HCT116 (cell line): ENCODE results near the gene RFX8. TPM values are rescaled to one million over a fixed set of nuclear protein-coding genes. Genes with fewer than 3 reads are reported as not detected.

Experiments
- ATAC-seq: fragments of 200-7000 bp; cut with Tn5 transposase; 2 replicates; pipeline ENCODE4 v1.9.1; 2020; ENCODE audit warnings: mild to moderate bottlenecking, moderate library complexity
- BruUV-seq: library from RNA; stranded (reverse); fragments of 400-500 nt; replicated peaks from 2 replicates; lab custom pipeline; 2021; lab: Mats Ljungman, UMichigan
- CTCF ChIA-PET: fragments of 300-600 bp; sonication (Branson Sonifier 250); formaldehyde crosslinking; loops from one replicate; lab custom pipeline; 2021; ENCODE audit warnings: antibody characterized with exemption; lab: Charles Lee
- POLR2A ChIA-PET: fragments of 300-600, 350-600 bp; sonication (Branson Sonifier 250); formaldehyde crosslinking; loops from one replicate; lab custom pipeline; 2021; ENCODE audit warnings: antibody characterized with exemption; lab: Charles Lee
- RAD21 ChIA-PET, 2 experiments: fragments of 300-600 bp; sonication (Branson Sonifier 250); formaldehyde crosslinking; loops; one replicate each; lab custom pipeline; 2023; ENCODE audit warnings: low total read pairs in 2 of 2; ENCODE audit not compliant: uncharacterized antibody in 2 of 2, unreplicated experiment in 2 of 2, low non-redundant PET in 1 of 2; lab: Charles Lee
- DNase-seq: peaks from one replicate; pipeline ENCODE4 v3.0.0-alpha.2; 2010; ENCODE audit warnings: low read depth, low spot score
- H2AFZ ChIP-seq: fragments of 200-600 bp; shearing (Covaris generic), sonication (generic); 2 replicates; pipeline ENCODE4 v1.6.1; 2017; ENCODE audit warnings: low read depth, mixed run types, mixed read lengths, antibody characterized with exemption, low read length; ENCODE audit not compliant: poor library complexity, severe bottlenecking
- H3K27ac ChIP-seq: 2 replicates; pipeline ENCODE4 v1.5.1; 2012; ENCODE audit warnings: low read depth, low read length
- H3K27me3 ChIP-seq: fragments of 200-600 bp; sonication (generic); 2 replicates; pipeline ENCODE4 v1.6.1; 2016; ENCODE audit warnings: mixed run types, low read length, mixed read lengths; ENCODE audit not compliant: insufficient read depth
- H3K36me3 ChIP-seq, 2 experiments: fragments of 200-500 bp in 1 of 2; fragments of 200-600 bp in 1 of 2; sonication (Bioruptor generic) in 1 of 2; sonication (generic) in 1 of 2; 2 replicates each; pipeline versions ENCODE4 v1.5.1 to v1.6.1; 2014 to 2016; ENCODE audit warnings: low read length in 2 of 2, inconsistent platforms in 1 of 2, mixed read lengths in 1 of 2, mixed run types in 1 of 2; ENCODE audit not compliant: insufficient read depth in 2 of 2, control insufficient read depth in 1 of 2
- H3K4me1 ChIP-seq, 2 experiments: fragments of 200-600 bp in 1 of 2; sonication (generic) in 1 of 2; 2 replicates each; pipeline versions ENCODE4 v1.5.1 to v1.6.1; 2012 to 2017; ENCODE audit warnings: low read length in 2 of 2, inconsistent platforms in 1 of 2, mild to moderate bottlenecking in 1 of 2, mixed read lengths in 1 of 2, mixed run types in 1 of 2, moderate library complexity in 1 of 2; ENCODE audit not compliant: insufficient read depth in 2 of 2, control insufficient read depth in 1 of 2
- H3K4me2 ChIP-seq: fragments of 200-600 bp; sonication (generic); 2 replicates; pipeline ENCODE4 v1.6.1; 2017; ENCODE audit warnings: mixed run types, low read length, mixed read lengths
- H3K4me3 ChIP-seq, 2 experiments: fragments of 200-600 bp in 1 of 2; sonication (generic) in 1 of 2; replicated peaks in 1 of 2; 2 replicates each; pipeline ENCODE4 v1.5.1; 2011 to 2016; ENCODE audit warnings: low read length in 2 of 2, control low read depth in 1 of 2, low read depth in 1 of 2, mild to moderate bottlenecking in 1 of 2, mixed read lengths in 1 of 2, mixed run types in 1 of 2
- H3K79me2 ChIP-seq: fragments of 200-600 bp; sonication (generic); 2 replicates; pipeline ENCODE4 v1.6.1; 2017; ENCODE audit warnings: mild to moderate bottlenecking, mixed run types, low read length, moderate library complexity, mixed read lengths; ENCODE audit not compliant: insufficient read depth
- H3K9ac ChIP-seq: fragments of 200-600 bp; sonication (generic); 2 replicates; pipeline ENCODE4 v1.6.1; 2016; ENCODE audit warnings: low read length, mixed read lengths
- H3K9me2 ChIP-seq: fragments of 200-600 bp; sonication (generic), shearing (Covaris generic); 2 replicates; pipeline ENCODE4 v1.6.1; 2017; ENCODE audit warnings: mixed run types, mild to moderate bottlenecking, moderate library complexity; ENCODE audit not compliant: insufficient read depth
- H3K9me3 ChIP-seq, 2 experiments: fragments of 200-500 bp in 1 of 2; fragments of 200-600 bp in 1 of 2; sonication (Bioruptor generic) in 1 of 2; sonication (generic) in 1 of 2; 2 replicates each; pipeline ENCODE4 v1.6.1; 2014 to 2017; ENCODE audit warnings: low read length in 2 of 2, mixed read lengths in 2 of 2, inconsistent platforms in 1 of 2, low read depth in 1 of 2, mild to moderate bottlenecking in 1 of 2, mixed run types in 1 of 2, moderate library complexity in 1 of 2; ENCODE audit not compliant: control insufficient read depth in 1 of 2, insufficient read depth in 1 of 2
- H4K20me1 ChIP-seq: fragments of 200-600 bp; sonication (generic), shearing (Covaris generic); 2 replicates; pipeline ENCODE4 v1.6.1; 2017; ENCODE audit warnings: mixed run types, mild to moderate bottlenecking, moderate library complexity; ENCODE audit not compliant: insufficient read depth
- CBX3 ChIP-seq: IDR thresholded peaks from 2 replicates; pipeline ENCODE4 v1.6.1; 2012; ENCODE audit warnings: low read depth
- CEBPB ChIP-seq: IDR thresholded peaks from 2 replicates; pipeline ENCODE4 v1.6.1; 2012; ENCODE audit warnings: low read depth
- CTCF ChIP-seq, 3 experiments: fragments of 200-600 bp in 1 of 3; sonication (generic) in 1 of 3; IDR thresholded peaks in 2 of 3; conservative IDR thresholded peaks in 1 of 3; 2 replicates each; pipeline ENCODE4 v1.5.1; 2012 to 2017; ENCODE audit warnings: low read depth in 2 of 3, low read length in 2 of 3, antibody characterized with exemption in 1 of 3, borderline replicate concordance in 1 of 3, control low read depth in 1 of 3, mild to moderate bottlenecking in 1 of 3, mixed read lengths in 1 of 3, mixed run types in 1 of 3, moderate library complexity in 1 of 3; ENCODE audit not compliant: insufficient read depth in 1 of 3
- EGR1 ChIP-seq: IDR thresholded peaks from 2 replicates; pipeline ENCODE4 v1.6.1; 2012; ENCODE audit warnings: low read depth
- ELF1 ChIP-seq: IDR thresholded peaks from 2 replicates; pipeline ENCODE4 v1.6.1; 2012; ENCODE audit warnings: low read depth, borderline replicate concordance
- EZH2 ChIP-seq: fragments of 200-600 bp; sonication (generic); IDR thresholded peaks from 2 replicates; pipeline ENCODE4 v1.6.1; 2017; ENCODE audit warnings: antibody characterized with exemption, mixed run types
- EZH2phosphoT487 ChIP-seq: fragments of 200-600 bp; IDR thresholded peaks from 2 replicates; pipeline ENCODE4 v1.6.1; 2018; ENCODE audit warnings: antibody characterized with exemption, borderline replicate concordance
- JUND ChIP-seq: IDR thresholded peaks from 2 replicates; pipeline ENCODE4 v1.6.1; 2012
- POLR2A ChIP-seq: IDR thresholded peaks from 2 replicates; pipeline ENCODE4 v1.7.0; 2011; ENCODE audit warnings: borderline replicate concordance; ENCODE audit not compliant: insufficient read depth, insufficient read length; ENCODE audit errors: extremely low read depth
- POLR2AphosphoS5 ChIP-seq: IDR thresholded peaks from 2 replicates; pipeline ENCODE4 v1.6.1; 2011; ENCODE audit warnings: mild to moderate bottlenecking, low read depth, low read length, moderate library complexity
- RAD21 ChIP-seq: IDR thresholded peaks from 2 replicates; pipeline ENCODE4 v1.6.1; 2012; ENCODE audit warnings: low read depth, mild to moderate bottlenecking
- REST ChIP-seq: IDR thresholded peaks from 2 replicates; pipeline ENCODE4 v1.6.1; 2012; ENCODE audit warnings: low read depth
- SIN3A ChIP-seq: IDR thresholded peaks from 2 replicates; pipeline ENCODE4 v1.6.1; 2012; ENCODE audit warnings: low read depth
- SRF ChIP-seq: IDR thresholded peaks from 2 replicates; pipeline ENCODE4 v1.6.1; 2012; ENCODE audit warnings: low read depth
- TCF7L2 ChIP-seq: IDR thresholded peaks from 2 replicates; pipeline ENCODE4 v1.7.0; 2011; ENCODE audit warnings: borderline replicate concordance, inconsistent platforms; ENCODE audit not compliant: insufficient read depth, insufficient read length; ENCODE audit errors: extremely low read depth
- ZNF274 ChIP-seq: fragments of 200-500 bp; sonication (Bioruptor generic); IDR thresholded peaks from 2 replicates; pipeline ENCODE4 v1.6.1; 2014; ENCODE audit warnings: mild to moderate bottlenecking, low read depth, low read length, inconsistent platforms
- intact Hi-C: fragments of 100-400 bp; cut with micrococcal nuclease; formaldehyde crosslinking; loops from 2 replicates; pipeline ENCODE4 v1.10.0; 2022
- total RNA-seq: library from RNA; stranded (reverse); gene quantifications from one replicate; pipeline ENCODE4 v1.2.1, GENCODE V29; 2021; ENCODE audit not compliant: unreplicated experiment
- TF ChIP-seq, protein P1 (sequence below): IDR thresholded peaks from 2 replicates; pipeline ENCODE4 v1.6.1; 2012
- TF ChIP-seq, protein P2 (sequence below): IDR thresholded peaks from 2 replicates; pipeline ENCODE4 v1.6.1; 2012
- TF ChIP-seq, protein P3 (sequence below): IDR thresholded peaks from 2 replicates; pipeline ENCODE4 v1.6.1; 2011; ENCODE audit warnings: mild to moderate bottlenecking, low read length, moderate library complexity; ENCODE audit not compliant: insufficient replicate concordance; ENCODE audit errors: extremely low read depth

RFX8 gene
- total RNA-seq, 1 experiment from 2014 or later = not detected

DNA sequence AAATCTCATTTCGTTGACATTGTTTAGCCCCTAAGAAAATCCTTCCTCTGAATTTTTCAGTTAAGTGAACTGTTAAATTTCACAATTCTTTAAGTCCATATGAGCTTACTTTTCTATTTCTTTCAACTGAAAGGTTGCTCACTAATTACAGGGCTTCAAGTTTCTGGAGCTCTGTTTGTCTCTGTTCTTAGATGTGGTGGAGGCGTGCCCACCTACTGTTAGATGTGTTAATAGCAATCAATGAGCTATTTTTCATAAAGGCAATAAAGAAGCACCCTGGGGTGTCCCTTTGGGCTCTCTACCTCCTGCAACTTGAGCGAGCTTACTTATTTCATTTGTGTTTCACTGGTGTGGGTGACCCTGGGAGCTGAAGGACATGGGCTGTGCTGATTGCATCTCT lies 112.6 kb downstream of the RFX8 start:
- ChIA-PET POLR2A (no interaction called here), RAD21 (no interaction called here), CTCF (interaction anchor here (1.0 to 2.5 kb wide), 2 partner anchors 20 to 25 kb away, joined by 4 to 14 read pairs; partner anchors contain the start of gene CREG2)
- H3K4me3 ChIP-seq = no peak overlapping the region
- H3K36me3 ChIP-seq = no peaks in the 10 kb centered on the region
- intact Hi-C loops = no loop called here
- no peaks in the 10 kb centered on the region for H4K20me1 ChIP-seq
- no peak overlapping the region for H3K27ac ChIP-seq
- H3K9ac ChIP-seq = no peak overlapping the region
- H3K27me3 ChIP-seq = no peaks in the 10 kb centered on the region
- ATAC-seq (peak; percentile 31), DNase-seq (no peak)
- H2AFZ ChIP-seq = peak overlapping the region; percentile 19
- no peaks in the 10 kb centered on the region for H3K9me3 ChIP-seq
- H3K9me2 ChIP-seq = no peaks in the 10 kb centered on the region
- H3K4me2 ChIP-seq = peak overlapping the region; percentile 68
- peaks cover 39 to 47% of the 10 kb centered on the region in 2 experiments for H3K4me1 ChIP-seq
- TF ChIP-seq RAD21 = no peak
- no peak for TF ChIP-seq EZH2
- TF ChIP-seq CEBPB = no peak
- TF ChIP-seq, protein P1, sequence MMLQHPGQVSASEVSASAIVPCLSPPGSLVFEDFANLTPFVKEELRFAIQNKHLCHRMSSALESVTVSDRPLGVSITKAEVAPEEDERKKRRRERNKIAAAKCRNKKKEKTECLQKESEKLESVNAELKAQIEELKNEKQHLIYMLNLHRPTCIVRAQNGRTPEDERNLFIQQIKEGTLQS = no peak
- no peak for TF ChIP-seq EZH2phosphoT487
- no peak for TF ChIP-seq ZNF274
- TF ChIP-seq REST = no peak
- TF ChIP-seq CTCF (IDR thresholded peaks at IDR 0.05 in 2 of 3, conservative IDR thresholded peaks at IDR 0.05 in 1 of 3; ENCODE audit: borderline replicate concordance in 1 of 3, insufficient read depth in 1 of 3, low read depth in 2 of 3, low read length in 2 of 3) = no peak
- TF ChIP-seq EGR1 = no peak
- no peak for TF ChIP-seq CBX3
- no peak for TF ChIP-seq POLR2A
- no peak for TF ChIP-seq SRF
- TF ChIP-seq SIN3A = no peak
- TF ChIP-seq, protein P2, sequence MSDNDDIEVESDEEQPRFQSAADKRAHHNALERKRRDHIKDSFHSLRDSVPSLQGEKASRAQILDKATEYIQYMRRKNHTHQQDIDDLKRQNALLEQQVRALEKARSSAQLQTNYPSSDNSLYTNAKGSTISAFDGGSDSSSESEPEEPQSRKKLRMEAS = no peak
- TF ChIP-seq TCF7L2 = no peak
- TF ChIP-seq JUND = no peak
- TF ChIP-seq, protein P3, sequence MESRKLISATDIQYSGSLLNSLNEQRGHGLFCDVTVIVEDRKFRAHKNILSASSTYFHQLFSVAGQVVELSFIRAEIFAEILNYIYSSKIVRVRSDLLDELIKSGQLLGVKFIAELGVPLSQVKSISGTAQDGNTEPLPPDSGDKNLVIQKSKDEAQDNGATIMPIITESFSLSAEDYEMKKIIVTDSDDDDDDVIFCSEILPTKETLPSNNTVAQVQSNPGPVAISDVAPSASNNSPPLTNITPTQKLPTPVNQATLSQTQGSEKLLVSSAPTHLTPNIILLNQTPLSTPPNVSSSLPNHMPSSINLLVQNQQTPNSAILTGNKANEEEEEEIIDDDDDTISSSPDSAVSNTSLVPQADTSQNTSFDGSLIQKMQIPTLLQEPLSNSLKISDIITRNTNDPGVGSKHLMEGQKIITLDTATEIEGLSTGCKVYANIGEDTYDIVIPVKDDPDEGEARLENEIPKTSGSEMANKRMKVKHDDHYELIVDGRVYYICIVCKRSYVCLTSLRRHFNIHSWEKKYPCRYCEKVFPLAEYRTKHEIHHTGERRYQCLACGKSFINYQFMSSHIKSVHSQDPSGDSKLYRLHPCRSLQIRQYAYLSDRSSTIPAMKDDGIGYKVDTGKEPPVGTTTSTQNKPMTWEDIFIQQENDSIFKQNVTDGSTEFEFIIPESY = no peak
- no peak for TF ChIP-seq POLR2AphosphoS5
- no peak for TF ChIP-seq ELF1
- no TSS peak for BruUV-seq
- H3K79me2 ChIP-seq = no peaks in the 10 kb centered on the region
